AG20443 (cell line): ENCODE results near the gene PHF21B.
"Not testable (repeated sequence)": the region's sequence is repeated elsewhere in the genome, so short reads cannot be mapped to it uniquely, and the experiment has no call there.

Experiments
- DNase-seq: peaks from one replicate; pipeline ENCODE4 v3.0.0; 2012; ENCODE audit warnings: low spot score, mixed read lengths

Gene PHF21B

DNA sequence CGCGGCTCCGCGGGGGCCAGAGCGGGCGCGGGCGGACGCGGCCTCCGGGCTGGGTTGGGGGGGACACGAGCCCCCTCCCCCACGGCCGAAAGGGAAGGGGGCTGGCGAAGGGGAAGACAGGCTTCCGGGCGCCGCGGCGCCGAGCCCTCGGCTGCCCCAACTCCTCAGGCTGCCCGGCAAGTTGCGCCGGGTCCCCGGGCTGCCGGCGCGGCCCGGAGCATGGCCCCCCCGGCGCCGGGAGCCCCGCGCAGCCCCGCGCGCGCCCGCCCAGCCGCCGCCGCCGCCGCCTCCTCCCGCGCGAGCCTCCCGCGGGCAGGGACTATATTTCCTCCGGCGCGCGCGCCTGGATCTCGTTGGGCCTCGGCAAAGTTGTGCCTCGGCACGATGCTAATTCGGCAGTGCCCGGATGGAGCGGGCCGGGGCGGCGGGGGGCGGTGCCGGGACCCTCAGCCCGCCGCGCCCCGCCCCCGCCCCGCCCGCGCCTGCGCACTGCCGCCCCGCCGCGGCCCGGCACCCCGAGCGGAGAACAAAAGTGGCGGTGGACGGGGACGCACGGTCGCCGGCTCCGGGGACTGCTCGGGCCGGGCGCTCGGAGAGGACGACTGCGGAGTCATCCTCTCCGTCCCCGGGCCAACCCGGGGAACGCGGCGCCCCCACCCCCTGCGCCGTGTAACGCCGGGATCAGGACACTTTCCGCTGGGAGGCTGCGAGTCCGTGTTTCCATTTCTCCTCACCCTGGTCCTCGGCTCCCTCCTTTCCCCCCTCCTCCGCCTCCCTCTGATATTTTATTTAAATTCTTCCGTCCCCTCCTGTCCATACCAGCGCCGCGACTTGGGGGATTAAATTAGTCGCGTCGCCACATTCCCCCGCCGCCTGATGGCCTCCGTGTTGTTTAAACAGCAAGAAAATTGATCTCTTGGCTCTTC is at the start of gene PHF21B:
Gene PHF21B, minus strand, starts transcription at position 400 of the 926 bp plus-strand sequence. CDS start 456 bp downstream, outside the sequence.
- DNase-seq: peak; percentile 73

DNA sequence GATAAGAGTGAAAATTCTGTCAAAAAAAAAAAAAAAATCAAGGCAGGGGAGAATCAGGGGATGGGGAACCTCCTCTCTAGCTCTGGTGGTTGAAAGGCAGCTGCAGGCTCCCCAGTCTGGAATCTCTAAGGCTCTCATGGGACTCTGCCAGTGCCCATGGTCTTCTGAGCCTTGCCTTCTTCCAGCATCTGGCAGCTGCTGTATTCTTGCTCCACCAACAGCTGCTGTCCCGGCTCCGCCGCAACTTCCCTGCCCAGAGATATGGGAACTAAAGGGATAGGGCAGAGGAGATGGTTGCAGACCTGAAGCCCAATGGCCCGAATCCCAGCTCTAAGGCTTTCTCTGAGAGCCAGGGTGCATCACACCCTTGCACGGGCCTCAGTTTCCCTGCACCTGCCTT is 49.5 kb upstream of the PHF21B start:
- no peak for DNase-seq

DNA sequence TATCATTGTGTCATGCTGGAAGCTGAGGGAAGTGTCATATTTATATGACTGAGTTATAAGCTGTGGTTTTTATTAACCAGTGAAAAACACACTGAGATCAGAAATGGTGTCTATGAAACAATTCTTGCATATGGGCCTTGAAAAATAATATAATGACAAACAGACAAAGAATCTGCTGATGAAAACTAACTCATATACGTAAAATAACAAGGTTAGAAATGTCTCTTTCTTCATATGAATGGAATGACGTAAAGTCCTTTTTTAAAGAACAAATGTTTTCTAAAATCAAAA is 48.8 kb upstream of the PHF21B start:
- no peak for DNase-seq

DNA sequence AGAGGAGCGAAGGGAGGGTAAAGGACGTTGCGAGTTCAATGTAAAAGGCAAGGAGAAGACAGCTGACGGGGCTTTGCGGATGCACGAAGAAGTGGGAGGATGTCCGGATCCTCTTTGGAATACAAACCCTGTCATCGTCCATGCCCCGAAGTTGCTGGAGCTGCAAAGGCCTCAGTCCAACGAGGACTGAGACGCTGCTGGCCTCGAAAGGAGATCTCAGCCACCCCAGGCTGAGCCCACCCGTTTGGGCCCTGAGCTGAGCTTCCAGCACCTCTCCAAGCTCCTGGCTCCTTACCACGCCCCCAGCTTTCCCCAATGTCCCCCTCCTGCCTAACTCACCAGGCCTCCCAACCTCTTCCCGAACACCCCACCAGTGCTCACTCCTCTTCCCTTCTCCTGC is 46.1 kb upstream of the PHF21B start:
- no peak for DNase-seq

DNA sequence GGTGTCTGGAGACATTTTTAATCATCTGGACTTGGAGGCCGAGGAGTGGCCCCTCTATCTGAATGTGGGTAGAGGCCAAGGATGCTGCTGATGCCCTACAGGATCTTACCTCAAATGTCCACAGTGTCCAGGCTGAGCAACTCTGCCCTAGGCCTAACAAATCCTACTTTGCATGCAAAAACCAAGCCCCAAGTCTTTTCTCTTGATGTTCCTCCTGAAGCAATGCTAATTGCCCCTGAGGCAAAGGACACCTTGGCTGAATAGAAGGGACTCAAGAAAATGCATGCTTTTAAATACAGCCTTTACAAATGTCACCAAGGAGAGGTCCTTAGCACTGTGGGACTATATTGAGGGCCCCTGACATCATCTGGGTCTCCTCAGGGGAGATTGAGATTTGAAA is 43.8 kb upstream of the PHF21B start:
- no peak for DNase-seq

DNA sequence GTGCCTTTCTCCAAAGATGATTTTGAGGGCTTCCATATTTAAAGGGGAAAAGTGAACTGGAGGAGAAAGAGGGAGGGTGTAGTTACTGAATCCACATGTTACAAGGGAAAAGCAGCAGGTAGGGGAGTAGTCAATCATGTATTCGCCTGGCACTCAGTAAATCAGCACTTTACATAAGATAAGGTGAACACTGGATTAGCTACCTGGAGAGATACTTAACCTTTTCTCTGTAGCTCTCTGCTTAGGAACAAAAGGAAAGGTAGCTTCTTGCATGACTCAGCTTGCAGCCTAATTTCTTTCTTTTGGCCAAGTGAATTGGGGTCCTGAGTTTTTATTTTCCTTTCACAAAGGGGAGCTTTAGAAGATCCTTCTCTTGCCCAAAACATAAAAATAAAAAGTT is 43.3 kb upstream of the PHF21B start:
- DNase-seq: no peak

DNA sequence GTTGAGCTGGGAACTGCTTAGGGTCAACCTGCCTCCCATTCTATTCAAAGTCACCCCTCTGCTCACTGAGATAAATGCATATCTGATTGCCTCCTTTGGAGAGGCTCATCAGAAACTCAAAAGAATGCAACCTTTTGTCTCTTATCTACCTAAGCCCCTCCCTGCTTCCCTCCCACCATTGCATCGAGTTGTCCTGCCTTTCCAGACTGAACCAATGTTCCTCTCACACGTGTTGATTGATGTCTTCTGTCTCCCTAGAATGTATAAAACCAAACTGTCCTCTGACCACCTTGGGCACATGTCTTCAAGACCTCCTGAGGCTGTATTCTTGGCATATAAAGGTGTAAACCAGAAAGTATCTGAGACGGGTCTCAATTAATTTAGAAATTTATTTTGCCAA is 42.9 kb upstream of the PHF21B start:
- not testable (repeated sequence) for DNase-seq

DNA sequence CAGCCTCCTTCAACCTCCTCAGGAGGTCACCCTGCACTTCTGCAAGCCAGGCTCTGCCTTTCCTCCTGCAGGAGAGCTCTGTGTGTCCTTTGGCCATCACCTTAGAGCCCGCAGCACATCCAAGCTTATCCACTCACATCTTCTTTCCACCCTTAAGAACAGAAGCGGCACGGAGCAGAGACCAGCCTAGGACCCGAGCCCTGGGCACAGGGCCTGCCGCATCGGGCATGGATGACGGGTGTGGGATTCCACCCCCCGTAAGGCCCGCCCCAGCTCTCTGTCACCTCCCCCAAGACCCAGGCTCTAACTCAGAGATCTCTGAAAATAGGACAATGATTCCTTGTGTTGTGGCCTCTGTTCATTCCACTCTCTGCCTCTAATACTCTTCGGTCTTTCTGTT is 42.1 kb upstream of the PHF21B start:
- no peak for DNase-seq

DNA sequence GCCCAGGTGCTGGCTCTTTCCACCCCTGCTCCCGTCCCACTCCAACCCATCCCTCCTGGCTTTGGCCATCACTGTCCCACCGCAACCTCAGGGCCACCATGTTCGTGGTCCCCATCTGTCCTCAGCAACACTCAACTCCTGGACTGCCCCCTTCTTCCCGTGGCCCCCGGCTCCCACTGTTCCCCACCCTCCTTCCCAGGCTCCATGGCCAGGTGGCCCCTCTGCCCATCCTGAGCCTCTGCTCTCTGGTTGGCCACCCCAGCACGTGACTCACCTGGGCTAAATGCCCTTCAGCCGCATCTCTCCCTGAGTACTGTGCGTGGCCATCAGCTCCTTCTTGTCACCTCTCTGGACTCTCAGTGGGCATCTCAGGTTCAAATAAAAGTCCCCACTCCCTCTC is 41.6 kb upstream of the PHF21B start:
- no peak for DNase-seq

DNA sequence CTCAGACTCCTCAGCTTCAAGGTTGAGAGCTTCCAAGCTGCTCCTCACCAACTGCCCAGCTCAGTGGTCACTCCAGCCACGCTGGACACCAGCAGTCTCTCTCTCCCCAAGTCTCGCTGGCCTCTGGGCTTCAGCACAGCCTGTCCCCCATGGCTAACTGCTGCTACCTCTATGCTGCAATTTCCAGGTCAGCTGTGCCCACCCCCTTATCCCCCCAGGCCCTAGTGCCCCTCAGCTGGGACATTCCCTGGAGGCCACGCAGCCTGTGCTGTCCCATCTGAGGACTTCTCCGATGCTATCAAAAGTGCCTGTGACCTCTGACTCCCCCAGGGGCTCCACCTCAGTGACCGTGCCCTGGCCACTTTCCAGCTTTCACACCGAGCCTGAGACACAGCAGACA is 37.5 kb upstream of the PHF21B start:
- no peak for DNase-seq

DNA sequence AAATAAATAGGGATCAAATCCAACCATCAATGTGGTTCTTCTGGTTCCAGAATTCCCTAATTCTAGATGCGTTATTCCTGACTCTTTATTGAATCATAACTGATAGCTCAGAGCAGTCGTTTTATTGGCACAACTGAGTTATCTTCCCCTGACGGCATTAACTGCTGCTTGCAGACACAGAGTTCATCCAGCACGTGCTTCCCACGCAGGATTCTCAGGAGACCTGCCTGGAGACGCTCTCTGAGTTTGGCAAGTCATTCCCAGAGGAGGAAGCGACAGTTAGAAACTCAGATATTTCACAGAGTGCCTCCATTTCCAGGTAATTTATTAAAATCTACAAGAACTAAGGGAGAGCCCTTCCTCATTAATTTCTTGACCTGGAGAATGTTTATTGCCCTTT is 35.4 kb upstream of the PHF21B start:
- DNase-seq: no peak

DNA sequence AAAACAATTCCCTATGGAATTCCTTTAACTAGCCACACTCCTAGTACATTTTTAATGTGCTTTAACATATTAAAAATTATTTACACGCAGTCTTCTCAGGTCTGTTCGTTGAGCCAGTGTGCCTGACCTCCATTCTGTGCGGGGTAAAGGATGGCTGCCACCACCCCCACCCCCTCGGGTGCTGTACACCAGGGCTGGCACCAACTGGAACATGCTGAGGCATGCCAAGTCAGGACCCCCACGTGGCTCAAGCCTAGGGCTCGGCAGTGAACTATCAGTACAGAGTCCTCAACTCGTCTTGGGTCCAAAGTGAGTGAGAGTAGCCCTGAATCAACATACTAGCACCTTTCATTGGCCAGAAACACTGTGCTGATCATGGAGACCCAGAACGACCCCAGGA is 32.5 kb upstream of the PHF21B start:
- DNase-seq: no peak

DNA sequence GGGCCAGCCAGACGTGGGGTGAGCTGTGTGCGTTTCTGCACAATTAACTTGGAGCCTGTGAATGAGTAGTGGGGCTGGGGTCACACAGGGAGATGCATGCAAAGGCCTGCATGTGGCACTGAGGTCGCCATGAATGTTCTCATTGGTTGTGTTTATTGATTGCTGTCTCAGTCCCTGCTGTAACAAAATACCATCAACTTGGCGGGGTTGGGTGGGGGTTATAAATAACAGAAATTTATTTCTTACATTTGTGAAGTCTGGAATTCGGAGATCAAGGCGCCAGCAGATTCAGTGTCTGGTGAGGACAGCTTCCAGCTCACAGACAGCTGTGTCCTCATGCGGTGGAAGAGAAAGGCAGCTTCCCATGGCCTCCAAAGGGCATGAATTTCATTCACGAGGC is 29.3 kb upstream of the PHF21B start:
- no peak for DNase-seq

DNA sequence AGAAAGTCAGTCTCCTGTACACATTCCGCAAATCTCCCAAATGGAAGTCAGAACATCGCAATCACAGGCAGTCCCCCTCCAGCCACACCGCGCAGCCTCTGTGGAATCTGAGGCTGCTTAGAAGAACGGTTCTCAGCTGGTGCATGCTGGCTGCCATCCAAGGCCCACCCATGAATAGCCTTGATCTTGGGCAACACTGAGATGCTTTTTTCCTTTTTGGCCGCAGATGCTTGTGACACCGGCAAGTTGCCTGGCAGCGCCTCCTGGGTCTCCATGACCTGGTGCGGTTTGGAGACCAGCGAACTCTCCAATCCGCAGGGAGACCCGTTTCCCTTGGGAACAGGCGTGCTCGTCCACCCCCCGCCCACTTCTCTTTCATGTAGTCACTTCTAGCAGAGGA is 26.3 kb upstream of the PHF21B start:
- no peak for DNase-seq

DNA sequence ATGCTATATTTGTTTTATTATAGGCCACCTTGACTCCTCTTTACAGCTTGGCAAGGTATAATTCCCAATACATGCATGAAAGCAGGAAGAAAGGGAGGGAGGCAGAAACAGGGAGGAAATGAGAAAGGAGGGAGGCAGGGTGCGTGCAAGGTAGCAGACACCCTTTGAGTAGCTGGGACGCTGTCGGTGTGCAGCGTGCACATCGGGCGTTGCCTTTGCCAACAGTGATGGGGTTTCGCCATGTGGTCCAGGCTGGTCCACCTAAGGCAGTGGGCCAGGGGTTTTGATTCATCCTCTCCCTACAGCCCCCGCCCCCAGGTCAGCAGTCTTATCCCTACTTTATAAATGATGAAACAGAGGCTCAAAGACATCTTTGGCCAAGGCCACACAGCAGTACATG is 25.0 kb upstream of the PHF21B start:
- no peak for DNase-seq

DNA sequence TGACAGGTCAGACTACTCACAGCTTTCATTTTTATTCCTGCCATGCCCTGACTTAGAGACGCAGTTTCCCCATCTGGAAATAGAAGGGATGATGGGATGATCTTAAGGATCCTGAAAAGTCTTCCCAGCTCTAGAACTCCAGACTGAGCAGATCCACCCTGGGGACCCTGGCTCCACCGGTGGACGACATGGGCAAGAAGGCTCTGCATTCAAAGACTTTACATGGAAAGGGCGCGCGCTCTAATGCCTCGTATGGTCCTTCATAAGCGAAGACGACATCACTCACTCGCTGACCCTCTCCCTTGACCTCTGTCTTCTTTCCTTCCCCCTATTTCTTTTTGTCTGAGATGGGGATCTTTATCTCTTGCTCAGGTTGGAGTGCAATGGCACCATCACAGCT is 24.4 kb upstream of the PHF21B start:
- no peak for DNase-seq

DNA sequence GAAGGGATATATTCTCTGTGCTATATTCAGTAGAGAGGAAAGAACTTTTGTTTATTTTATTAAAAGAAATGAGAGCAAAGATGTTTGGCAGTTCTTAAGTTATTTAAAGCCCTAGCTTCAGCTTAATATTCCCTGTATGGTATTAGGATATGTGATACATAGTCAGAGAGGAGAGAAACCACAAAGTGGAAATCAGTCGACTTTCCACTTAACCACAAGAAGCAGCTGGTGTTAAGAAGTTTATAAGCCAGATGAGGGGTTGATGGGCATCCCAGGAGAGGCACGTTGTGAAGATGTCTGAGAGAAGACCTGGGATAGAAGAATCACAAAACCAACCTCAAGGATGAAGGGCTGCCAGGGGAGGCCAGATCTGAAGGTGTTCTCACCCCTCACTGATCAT is 23.3 kb upstream of the PHF21B start:
- DNase-seq: no peak

DNA sequence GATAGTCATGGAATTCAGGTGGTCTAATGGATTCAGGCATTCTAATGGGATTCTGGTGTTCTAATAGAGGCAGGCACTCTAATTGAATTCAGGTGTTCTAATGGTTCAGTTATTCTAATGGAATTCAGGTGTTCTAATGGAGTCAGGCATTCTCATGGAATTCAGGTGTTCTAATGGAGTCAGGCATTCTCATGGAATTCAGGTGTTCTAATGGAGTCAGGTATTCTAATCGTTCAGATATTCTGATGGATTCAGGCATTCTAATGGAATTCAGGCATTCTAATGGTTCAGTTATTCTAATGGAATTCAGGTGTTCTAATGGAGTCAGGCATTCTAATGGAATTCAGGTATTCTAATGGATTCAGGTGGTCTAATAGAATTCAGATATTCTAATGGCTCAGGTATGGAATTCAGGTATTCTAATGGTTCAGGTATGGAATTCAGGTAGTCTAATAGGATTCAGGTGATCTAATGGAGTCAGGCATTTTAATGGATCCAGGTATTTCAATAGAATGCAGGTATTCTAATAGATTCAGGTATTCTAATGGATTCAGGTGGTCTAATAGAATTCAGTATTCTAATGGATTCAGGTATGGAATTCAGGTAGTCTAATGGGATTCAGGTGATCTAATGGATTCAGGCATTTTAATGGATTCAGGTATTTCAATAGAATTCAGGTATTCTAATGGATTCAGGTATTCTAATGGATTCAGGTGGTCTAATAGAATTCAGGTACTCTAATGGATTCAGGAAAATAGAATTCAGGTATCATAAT is 22.0 kb upstream of the PHF21B start:
- no peak for DNase-seq

DNA sequence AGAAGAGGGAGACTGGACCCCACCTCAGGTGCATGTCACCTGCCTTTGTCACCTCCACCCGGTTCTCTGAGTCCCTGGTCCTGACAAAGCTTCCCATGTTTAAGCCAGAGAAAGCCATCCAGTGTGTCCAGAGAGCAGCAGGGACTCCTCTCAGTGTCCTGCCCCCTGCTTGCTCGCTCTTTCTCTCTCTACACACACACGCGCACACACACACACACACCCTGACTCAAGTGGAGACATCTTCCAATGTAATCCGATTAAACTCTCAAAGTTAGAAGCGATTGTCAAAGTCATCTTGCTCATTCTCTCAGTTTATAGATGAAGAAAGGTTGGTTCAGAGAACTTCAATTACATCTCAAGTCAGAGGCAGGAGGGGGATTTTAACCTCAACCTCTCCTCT is 19.7 kb upstream of the PHF21B start:
- no peak for DNase-seq

DNA sequence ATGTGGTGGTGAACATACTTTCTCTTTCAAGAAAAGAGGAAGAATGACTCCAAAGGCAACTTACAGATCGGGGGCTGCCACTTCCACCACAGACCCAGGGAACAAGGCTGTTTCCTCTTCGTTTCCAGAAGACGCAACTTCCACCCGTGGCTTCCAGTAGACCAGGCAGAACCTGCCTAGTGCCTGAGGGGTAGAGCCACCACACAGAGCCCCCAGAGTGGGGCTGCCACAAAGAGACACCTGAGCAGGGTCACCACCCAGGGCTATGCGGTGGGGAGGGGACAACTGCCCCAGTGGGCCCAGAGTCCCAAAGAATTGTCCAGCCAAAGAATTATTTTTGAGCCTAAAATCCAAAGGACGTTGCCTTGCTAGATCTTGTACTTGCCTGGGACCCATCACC is 16.7 kb upstream of the PHF21B start:
- DNase-seq: no peak

DNA sequence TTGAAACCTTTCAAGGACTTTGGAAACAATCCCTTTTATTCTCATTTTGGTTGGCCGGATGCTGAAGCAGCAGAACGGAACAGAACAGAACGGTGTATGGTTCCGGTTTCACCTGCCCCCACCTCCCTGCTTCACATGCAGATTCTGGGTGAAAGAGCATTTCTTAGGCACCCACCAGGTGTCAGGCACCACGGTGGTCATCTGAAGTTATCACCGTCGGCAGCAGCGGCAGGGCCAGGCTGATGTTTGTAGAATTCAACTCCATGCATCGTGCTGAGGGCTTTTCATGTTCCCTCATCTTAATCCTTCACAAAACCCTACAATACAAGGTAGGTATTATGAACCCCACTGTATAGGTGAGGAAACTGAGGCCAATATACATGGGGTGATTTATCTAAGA is 13.6 kb upstream of the PHF21B start:
- DNase-seq: no peak

DNA sequence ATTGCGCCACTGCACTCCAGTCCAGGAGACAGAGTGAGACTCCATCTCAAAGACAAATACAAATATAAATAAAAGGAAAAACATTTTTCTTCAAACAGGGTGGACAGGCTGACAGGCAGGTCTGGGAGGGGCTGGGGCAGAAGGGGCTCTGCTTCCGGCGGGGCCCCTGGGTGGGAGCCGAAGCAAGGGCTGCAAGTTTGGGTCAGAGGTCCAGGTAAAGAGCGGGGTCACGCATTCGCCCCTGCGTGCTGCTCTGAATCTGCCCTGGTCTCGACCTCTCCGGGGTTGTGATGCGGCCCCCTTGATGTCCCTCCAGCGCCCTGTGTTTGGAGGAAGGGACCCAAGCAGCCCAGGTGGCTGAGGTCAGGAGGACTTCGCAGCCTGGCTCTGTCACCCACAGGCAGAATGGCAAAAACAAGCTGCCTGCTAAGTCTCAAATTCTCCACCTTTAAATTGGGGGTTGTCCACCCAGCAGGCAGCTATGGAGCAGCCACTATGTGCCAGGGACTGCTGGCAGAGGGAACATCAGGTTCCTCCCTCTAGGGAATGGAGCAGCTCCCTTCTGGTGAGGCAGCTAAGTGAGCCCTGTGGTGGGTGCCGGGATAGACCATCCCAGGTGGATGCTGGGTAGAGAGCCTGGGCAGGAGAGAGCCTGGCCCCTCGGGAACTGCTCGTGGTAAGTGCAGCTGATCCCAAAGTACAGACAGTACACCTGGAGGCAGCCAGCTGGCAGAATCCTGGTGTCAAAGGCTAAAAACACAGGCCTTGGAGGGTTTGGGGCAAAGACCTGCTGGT is 10.3 kb upstream of the PHF21B start:
- no peak for DNase-seq

DNA sequence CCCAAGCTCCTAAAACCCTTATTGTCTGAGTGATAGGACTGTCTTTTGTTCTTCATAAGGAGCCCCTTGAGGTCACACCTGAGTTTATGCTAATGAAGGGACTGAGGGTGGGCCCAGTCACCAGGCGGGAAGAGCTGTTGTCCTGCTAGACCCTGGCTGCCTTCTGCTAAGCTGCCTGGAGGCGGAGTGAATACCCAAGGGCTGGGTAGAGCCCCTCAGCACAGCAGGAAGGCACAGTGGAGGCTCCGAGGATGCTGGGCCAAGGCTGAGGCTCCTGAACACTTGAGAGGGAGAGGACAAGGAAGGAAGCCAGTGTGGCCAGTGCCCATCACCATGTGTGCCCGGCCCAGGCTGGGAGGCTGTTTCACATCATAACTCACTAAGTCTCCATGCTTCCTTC is 4.8 kb upstream of the PHF21B start:
- no peak for DNase-seq
